T1000 (cell line): ENCODE data around the gene RPS15A.

Experiments used
- DNase-seq: peaks from one replicate; lab custom pipeline; 2025; ENCODE audit warnings: mixed read lengths; lab: John Stamatoyannopoulos, UW

Gene RPS15A

GRCh38 chr16:18789850-18790706, at the start of gene RPS15A:
Gene RPS15A (minus strand): TSS chr16:18790334. CDS start chr16:18789113, 1,221 bp downstream.
- DNase-seq = peak; percentile 93

DNA sequence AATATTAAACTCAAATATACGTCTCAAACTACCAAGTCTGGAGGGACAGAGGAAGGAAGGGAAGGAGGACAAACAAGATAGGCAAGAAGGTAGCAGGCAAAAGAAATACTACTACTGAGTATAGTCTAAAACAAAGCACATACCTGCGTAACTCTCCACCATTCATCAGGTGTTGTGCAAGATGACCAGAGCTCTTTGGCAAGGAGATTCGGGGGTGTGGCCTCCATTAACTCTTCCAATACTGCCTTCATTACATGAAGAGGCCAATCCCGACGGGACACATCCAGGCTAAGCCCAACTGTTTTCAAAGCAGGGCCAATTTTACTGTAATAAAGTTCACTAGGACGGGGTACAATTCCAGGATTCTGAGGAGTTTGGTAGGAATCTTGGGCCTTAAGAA, 49.4 kb upstream of the RPS15A start:
- DNase-seq = no peak

- DNase-seq = no peak
Observed at GRCh38 chr16:18836702-18837101, 46.6 kb upstream of the RPS15A start.

- no peak for DNase-seq
Observed at GRCh38 chr16:18834864-18835263, 44.7 kb upstream of the RPS15A start.

DNA sequence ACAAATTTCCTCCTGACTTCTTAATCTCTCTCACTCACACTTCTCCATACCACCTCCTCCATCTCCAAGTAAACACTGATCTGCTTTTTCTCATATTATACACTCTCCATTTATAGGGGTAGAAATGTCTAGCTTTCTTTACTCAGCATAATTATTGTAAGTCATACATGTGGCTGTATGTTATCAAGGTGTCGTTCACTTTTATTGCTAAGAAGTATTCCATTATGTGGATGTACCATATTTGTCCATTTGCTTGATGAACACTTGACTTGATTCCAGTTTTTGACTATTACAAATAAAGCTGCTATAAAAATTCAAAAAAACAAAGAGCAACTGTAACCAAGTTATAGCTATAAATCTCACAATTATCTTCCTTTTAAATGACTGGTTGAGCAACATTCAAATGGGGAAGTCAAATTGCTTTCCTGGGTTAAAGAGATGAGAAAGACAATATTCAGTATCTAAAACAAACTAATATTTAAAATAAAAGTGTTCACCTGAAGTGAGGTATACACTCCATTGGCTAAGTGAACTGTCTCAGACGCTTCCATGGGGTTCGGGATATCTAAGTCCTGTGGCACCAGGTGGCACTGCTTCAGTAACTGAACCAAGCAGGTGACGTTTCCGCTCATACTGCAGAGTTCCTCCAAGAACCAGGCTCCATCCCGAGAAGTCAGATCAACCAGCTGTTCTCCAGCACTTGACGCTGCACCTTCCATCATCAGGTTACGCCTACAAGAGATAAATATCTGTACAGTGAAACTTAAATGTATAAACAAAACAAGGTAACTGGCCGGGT, 43.8 kb upstream of the RPS15A start:
- DNase-seq = no peak

DNA sequence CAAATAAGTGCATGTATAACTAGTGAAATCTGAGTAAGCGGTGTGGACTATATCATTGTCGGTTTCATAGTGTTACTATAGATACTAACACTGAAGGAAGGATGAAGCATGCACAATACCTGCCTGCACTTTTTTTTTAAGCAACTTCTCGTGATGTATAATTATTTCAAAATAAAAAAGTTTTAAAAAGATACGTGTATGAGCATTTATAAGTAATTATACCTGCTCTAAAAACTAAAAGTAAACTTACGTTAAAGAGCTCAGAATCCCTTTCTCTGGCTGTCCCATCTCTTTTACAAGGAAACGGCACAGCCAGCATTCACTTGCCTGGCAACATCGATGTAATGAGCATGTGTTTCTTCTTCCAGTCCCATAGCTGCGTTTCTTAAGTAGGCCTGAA, 42.5 kb upstream of the RPS15A start:
- no peak for DNase-seq

- no peak for DNase-seq
Observed at GRCh38 chr16:18832006-18832405, 41.9 kb upstream of the RPS15A start.

- DNase-seq = no peak
Observed at GRCh38 chr16:18829251-18829650, 39.1 kb upstream of the RPS15A start.

DNA sequence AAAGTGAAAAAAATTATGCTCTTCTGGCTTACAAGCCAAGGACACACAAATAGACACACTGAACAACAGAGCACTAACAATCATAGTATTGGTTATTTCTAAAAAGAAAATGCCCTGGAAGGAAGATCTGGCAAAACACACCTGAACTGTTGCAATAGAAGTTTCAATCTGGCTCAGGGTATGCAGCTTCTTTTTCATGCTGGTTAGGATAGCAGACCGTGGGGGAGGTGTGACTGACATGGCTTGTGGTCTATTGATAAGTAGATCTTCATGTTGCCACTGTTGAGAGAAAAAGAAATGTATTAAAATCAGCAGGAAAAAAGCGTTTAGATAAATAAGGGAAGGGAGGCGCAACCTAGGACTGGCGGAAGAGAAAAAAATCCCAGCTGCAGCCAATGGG, 37.8 kb upstream of the RPS15A start:
- DNase-seq = no peak

- DNase-seq = no peak
Observed at GRCh38 chr16:18816286-18816685, 26.2 kb upstream of the RPS15A start.

DNA sequence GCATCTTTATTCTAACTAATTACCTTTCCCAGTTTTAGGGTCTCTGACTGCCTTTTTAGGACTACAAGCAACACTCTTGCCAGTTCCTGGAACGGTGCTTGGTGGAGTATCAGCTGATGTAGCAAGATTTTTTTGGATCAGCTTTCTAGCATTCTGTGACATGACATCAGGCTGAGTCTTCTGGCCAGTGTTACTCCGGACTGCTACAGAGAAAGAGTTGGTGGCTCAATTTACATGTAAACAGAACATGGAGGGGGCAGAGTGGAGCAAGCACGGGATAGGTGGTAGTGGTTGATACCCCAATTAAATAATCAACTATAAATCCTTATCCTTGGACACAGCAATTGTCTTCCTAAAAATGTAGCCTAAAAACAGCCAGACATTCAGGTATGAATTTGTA, 21.8 kb upstream of the RPS15A start:
- no peak for DNase-seq

- DNase-seq = no peak
Observed at GRCh38 chr16:18809165-18809564, 19.0 kb upstream of the RPS15A start.

GRCh38 chr16:18805257-18805773, 15.2 kb upstream of the RPS15A start:
- no peak for DNase-seq

- DNase-seq = no peak
Observed at GRCh38 chr16:18804540-18804939, 14.4 kb upstream of the RPS15A start.

GRCh38 chr16:18803569-18804462, 13.7 kb upstream of the RPS15A start:
- no peak for DNase-seq

GRCh38 chr16:18802767-18803343, 12.7 kb upstream of the RPS15A start:
- no peak for DNase-seq

GRCh38 chr16:18801145-18801972, 11.2 kb upstream of the RPS15A start, which contains the start of gene ARL6IP1:
Gene ARL6IP1 (minus strand): TSS chr16:18801549. CDS start chr16:18801466, 83 bp downstream.
- DNase-seq = peak; percentile 99

DNA sequence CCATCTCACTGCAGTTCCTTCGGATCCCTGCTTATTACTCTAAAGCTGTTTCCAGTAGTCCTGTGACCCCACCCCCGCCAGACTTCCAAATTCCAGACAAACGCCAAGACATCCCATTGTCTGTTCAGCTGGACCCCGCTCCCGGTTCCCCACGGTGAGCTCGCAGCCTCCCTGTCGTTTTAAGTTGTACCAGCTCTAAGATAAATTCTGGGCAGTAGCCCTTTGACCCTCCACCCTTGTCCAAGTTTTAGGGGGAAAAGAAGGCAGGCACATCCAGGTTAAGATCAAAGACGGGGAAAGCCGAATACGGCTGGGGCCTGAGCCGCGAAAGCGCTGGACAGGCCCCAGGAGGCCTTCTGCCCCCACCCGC, 10.6 kb upstream of the RPS15A start:
- no peak for DNase-seq

DNA sequence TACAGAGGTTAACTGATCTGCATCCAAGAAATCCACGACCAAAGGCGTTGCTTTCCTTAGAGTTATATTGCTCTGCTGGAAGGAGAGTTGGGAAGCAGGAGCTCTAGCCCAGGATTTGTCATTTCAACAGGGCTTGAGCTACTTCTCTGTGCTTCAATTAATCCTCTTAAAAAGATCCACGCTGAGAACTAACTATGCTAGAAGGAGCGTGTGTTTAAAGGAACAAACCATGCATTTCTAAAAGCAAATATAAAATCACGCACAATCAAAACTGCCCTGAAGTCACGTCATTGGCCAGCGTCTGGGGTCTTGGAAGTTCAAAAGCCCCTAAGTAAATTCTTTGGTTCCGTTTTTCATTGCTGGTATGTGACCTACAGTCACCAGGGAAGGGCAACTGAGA, 10.2 kb upstream of the RPS15A start:
- DNase-seq = no peak

- no peak for DNase-seq
Observed at GRCh38 chr16:18799500-18799899, 9.4 kb upstream of the RPS15A start.

- no peak for DNase-seq
Observed at GRCh38 chr16:18797746-18798145, 7.6 kb upstream of the RPS15A start.
